ES-I3 (cell line): Measurements from ENCODE around the gene KCNJ9.

Source experiments
- H3K36me3 ChIP-seq: 2 replicates; pipeline ENCODE4 v1.6.1; 2013; ENCODE audit warnings: mild to moderate bottlenecking, low read length, control low read depth, moderate library complexity; ENCODE audit not compliant: insufficient read depth
- H3K4me1 ChIP-seq: 2 replicates; pipeline ENCODE4 v1.6.1; 2013; ENCODE audit warnings: mild to moderate bottlenecking, control low read depth, low read length; ENCODE audit not compliant: insufficient read depth
- H3K9ac ChIP-seq: 2 replicates; pipeline ENCODE4 v1.6.1; 2013; ENCODE audit warnings: low read depth, mild to moderate bottlenecking, low read length, moderate library complexity
- H3K9me3 ChIP-seq: 2 replicates; pipeline ENCODE4 v1.6.1; 2013; ENCODE audit warnings: mild to moderate bottlenecking, low read length, moderate library complexity; ENCODE audit not compliant: control insufficient read depth, insufficient read depth

KCNJ9 gene

DNA sequence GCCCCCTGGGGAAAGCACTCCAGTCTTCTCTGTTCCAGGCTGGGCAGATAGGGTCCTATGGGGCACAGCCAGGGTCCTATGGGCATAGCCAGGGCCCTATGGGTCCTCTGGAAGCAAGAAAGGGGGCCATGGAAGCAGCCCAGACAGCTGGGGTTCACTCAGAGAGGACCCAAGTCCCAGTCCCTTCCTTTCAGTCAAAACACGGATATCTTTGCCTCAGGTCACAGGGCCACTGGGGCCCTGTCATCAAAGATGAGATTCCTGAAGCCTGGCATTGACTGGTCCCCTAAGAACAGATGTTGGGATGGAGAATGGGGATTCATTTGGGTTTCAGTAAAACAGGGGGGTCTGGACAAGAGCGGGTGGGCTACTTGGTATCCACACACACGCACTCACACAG, 8.5 kb downstream of the KCNJ9 start:
- H3K9ac ChIP-seq: no peak overlapping the region
- H3K36me3 ChIP-seq: no peaks in the 10 kb centered on the region
- H3K4me1 ChIP-seq: peaks cover 5% of the 10 kb centered on the region; the same call in 1 of the 2 replicates
- no peaks in the 10 kb centered on the region for H3K9me3 ChIP-seq

DNA sequence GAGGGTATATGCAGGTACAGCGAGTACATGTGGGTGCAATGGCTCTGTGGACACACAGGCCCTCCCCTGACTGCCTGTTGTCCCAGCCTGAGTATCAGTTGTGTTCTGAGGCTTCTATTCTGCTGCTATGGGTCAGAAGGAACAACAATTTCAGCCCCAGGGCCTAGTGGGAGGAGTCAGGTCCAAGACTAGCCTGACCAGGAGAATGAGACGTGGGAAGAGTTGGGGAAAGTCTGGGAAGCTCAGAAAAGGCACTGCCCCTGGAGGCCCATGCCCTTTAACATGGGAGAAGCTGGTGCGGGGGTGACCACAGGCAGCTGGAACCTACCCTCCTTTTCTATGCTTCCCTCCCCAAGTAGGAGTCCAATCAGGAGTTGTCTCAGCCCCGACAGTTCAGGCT, 9.4 kb downstream of the KCNJ9 start:
- Histone ChIP-seq H3K4me1 (peaks cover 12% of the 10 kb centered on the region), H3K36me3 (no peaks in the 10 kb centered on the region), H3K9me3 (no peaks in the 10 kb centered on the region), H3K9ac (no peak overlapping the region)

DNA sequence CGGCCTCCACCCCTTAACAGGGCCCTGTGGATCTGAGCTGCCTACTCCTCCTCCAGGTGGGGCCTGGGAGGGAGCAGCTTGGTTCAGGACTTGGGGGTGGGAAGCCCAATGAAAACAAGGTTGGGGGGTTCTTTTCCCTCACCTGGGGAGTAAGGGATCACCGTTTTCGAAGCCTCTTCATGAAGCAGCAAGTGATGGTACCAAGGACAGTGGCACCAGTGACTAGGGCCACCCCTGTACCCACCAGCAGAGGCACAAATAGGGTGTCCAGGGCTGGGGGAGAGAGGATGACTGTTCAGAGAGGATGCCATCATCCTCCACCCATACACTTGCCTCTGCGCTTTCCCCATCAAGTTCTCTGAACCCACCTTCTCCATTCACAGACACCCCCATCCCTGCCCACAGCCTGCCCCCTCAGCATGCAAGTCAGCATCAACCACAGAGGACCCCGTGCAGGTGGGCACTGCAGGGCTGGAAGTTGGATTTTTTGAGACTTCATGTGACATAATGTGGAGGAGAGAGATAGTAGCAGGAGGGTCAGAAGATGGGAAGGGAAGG, 10.4 kb downstream of the KCNJ9 start:
- no peaks in the 10 kb centered on the region for H3K9me3 ChIP-seq
- no peaks in the 10 kb centered on the region for H3K36me3 ChIP-seq
- no peak overlapping the region for H3K9ac ChIP-seq
- peaks cover 15% of the 10 kb centered on the region for H3K4me1 ChIP-seq

DNA sequence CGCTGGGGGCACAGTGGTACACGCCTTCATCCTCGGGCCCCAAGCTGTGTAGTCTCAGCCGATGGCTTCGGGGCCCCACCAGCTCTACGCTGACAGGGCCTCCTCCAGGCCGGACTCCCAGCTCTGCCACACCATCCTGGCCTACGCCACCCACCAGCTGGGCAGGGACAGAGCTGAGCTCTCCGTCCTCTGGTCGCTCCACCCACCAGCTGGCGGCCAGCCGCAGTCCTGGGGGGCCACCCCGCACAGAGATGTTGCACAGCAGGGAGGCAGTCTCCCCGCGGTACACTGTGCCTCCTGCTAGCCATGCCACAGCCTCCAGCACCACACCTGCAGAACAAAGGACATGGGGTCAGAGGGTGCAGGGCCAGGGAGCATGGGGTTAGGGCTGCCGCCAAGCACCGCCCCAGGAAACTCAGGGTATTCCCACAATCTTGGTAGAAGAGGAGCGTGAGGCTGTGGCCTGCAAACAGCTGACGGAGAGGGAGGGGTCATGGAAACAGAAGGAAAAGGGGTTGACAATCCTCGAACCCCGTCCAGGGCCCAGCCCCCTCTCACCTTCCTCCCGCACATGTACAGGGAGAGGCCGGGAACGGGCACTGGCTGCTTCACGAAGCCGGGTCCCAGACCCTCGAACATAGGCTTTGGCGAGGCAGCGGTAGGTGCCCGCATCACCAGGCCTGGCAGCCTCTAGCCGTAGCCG, 11.2 kb downstream of the KCNJ9 start:
- Histone ChIP-seq H3K9me3 (no peaks in the 10 kb centered on the region), H3K4me1 (peaks cover 23% of the 10 kb centered on the region), H3K9ac (no peak overlapping the region), H3K36me3 (no peaks in the 10 kb centered on the region)

DNA sequence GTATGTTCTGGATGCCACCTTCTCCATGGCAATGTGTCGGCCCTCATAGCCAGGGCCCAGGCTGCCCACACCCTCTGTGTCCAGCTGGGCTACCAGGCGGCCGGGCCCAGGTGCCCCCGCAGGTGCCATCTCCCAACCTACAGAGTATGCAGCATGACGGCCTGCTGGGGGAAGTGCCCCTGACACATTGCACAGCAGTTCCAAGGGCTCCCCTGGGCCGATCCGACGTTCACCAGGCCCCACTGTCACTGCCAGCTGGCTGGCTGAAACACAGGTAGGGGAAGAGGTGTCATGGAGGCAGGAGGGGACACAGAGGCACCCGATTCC, 11.7 kb downstream of the KCNJ9 start:
- Histone ChIP-seq H3K9ac (no peak overlapping the region), H3K36me3 (no peaks in the 10 kb centered on the region), H3K4me1 (peaks cover 25% of the 10 kb centered on the region), H3K9me3 (no peaks in the 10 kb centered on the region)

DNA sequence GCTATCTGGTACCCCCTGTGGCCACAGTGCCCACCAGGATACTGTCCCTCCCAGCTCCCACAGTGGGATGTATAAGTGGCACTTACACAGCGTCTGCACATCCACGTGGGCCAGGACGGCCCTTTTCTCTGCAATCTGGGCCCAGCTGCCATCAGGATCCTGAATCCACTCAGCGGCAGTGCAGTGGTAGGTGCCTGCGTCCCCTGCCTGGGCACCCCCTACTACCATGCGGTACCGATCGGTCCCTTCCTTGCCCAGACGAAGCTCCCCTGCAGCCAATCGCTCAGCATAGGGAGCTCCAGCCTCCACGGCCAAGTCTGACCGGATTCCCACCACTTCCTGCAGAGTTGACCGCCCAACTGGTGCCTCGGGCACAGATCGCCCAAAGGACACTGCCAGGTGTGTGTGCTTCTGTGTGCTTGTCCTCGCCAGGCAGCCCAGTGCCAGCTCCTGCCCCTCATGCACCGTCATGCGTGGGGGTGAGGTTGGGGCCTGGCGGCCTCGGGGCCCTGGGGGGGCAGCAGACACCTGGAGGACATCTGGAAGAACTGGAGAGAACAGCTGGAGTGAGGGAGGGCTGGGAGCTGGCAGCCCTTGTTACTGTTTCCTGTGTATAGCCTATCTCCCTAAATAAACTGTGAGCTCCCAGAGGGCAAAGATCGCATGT, 12.4 kb downstream of the KCNJ9 start:
- no peak overlapping the region for H3K9ac ChIP-seq
- no peaks in the 10 kb centered on the region for H3K36me3 ChIP-seq
- H3K9me3 ChIP-seq: no peaks in the 10 kb centered on the region
- H3K4me1 ChIP-seq: peaks cover 25% of the 10 kb centered on the region

DNA sequence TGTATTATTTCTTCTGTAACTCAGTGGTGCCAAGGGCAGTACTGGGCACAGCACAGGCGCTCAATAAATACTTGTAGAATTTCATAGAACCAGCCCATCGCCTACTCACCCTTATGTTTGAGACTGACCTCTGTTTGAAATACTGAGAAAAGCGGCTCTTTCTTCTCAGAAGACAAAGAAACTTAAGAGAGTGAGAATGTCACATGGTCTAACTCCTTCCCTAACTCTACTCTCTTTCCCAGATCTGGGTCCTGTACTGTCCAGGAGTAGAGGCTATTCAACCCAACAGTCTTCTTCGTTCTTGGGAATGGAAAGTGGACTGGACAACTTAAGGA, 12.9 kb downstream of the KCNJ9 start:
- Histone ChIP-seq H3K9me3 (no peaks in the 10 kb centered on the region), H3K4me1 (peaks cover 25% of the 10 kb centered on the region), H3K36me3 (no peaks in the 10 kb centered on the region), H3K9ac (no peak overlapping the region)

DNA sequence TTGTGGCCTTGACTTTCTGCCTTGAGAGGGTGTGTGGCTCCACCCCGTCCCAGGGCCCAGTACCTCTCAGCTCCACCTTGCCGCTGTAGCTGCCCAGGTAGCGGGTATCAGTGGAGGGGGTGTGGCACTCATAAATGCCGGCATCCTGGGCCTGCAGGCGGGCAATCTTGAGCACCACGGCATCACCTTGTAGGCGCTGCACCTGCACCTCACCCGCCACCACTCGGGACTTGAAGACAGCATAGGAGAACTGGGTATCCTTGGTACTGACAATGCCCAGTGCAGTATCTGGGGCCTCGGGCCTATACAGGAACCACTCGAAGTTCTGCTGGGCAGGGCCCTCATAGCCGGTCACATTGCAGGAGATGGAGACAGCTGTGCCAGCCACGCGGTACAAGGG, 13.5 kb downstream of the KCNJ9 start:
- Histone ChIP-seq H3K4me1 (peaks cover 25% of the 10 kb centered on the region), H3K9me3 (no peaks in the 10 kb centered on the region), H3K9ac (no peak overlapping the region), H3K36me3 (no peaks in the 10 kb centered on the region)

DNA sequence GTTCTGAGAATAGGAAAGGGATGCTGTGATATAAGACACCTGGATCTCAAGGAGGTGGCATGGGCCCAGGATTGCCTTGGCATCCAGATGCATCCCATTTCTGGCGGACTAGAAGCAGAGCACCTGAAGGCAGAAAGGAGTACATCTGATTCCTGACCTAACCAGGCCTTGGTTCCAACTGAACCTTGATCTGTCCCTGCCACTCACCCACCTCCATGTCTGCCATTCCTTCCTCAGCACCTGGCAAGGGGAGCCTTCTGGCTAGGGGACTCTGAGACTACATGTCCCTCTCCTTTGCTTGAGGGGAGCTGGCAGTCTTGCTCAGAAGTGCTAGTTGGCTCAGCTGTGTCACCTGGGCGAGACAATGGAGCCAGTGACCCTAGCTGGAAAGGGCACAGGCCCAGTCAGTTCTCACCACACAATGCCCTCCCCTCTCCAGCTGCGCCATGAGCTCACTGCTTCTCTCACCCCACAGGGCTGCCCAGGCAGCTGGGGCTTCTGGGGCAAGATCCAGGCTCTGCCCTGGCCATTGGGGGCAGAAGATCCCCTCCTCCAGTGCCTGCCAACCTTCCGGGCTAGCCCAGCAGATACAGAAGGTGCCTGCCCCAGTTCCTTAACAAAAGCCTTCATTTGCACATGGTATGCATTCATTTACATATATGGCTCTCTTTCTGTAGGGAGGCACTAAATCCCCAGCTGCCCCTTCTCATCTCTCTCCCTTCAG, 14.2 kb downstream of the KCNJ9 start:
- Histone ChIP-seq H3K9ac (peak overlapping the region; percentile 16; the same call in 1 of the 2 replicates), H3K9me3 (no peaks in the 10 kb centered on the region), H3K36me3 (no peaks in the 10 kb centered on the region), H3K4me1 (peaks cover 25% of the 10 kb centered on the region)

DNA sequence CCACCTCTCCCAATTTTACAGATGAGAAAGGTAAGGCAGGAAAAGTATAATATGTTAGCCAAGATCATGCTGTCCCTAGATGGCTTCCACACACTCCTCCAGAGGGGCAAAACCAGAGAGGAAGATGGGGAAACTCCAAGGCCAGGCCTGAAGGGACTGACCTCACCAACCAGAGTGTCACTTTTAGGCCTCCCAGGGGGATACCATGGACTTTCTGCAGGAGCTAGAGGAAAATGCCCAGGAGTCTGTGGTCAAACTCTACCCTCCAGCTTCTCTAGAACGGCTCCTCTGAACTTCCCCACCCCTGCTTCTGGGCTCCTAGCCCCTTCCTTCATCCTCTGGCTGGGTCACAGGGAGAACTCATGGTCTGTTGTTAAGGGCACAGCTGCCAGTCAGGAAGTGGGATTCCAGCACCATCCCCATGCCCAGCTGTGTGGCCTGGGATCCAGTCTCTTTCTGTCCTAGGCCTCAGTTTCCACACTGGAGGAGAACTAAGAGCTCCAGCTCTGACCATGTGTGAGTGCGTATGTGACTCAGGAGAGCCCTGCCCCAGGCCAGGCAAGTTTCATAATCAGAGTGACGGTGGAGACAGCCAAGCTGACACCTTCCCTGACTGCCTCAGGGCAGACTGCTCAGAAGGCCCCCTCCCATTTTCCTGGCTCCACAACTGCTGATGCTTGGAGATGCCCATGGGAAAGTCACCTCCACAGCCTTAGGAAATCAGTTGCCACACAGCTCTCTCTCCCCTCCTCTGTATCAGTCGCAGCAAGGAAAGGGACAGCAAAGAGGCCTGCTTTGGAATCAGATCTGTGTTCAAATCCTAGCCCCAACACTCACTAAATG, 15.2 kb downstream of the KCNJ9 start:
- Histone ChIP-seq H3K4me1 (peaks cover 28% of the 10 kb centered on the region), H3K9ac (no peak overlapping the region), H3K36me3 (no peaks in the 10 kb centered on the region), H3K9me3 (no peaks in the 10 kb centered on the region)

DNA sequence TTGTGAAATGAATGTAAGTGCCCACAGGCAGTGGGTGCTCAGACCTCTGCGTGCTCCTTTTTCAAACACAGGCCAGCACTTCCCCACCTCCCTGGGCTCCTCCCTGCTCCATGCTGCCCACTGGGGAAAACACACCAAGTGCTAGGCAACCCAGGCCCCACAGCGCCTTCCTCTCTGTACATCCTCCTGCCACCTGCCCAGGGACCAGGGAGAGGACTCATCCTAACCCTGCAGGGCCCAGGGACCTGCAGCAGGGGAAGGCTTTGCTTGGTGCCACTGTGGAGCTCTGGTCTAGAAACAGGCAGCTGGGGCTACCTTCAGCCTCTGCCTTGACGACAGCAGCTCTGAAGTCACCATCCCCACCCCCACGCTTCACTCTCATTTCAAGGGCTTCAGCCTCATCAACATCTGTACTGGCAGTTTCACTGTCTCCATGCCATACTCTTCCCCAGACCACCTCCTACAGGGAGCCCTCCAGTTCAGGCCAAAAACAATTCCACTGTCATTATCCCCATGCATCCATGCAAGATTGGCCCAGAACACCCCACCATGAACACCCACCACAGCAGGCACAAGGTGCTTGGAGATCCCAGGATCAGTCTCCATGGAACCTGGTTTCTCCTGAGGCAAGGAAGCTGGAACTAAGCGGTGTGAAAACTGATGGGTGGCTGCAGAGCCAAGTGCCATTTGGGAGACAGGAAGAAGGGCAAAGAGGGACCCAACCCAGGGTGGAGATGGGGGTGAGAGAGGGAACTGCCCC, 16.0 kb downstream of the KCNJ9 start:
- Histone ChIP-seq H3K9ac (peak overlapping the region; percentile 78; the same call in 1 of the 2 replicates), H3K4me1 (peaks cover 29% of the 10 kb centered on the region), H3K36me3 (no peaks in the 10 kb centered on the region), H3K9me3 (no peaks in the 10 kb centered on the region)

DNA sequence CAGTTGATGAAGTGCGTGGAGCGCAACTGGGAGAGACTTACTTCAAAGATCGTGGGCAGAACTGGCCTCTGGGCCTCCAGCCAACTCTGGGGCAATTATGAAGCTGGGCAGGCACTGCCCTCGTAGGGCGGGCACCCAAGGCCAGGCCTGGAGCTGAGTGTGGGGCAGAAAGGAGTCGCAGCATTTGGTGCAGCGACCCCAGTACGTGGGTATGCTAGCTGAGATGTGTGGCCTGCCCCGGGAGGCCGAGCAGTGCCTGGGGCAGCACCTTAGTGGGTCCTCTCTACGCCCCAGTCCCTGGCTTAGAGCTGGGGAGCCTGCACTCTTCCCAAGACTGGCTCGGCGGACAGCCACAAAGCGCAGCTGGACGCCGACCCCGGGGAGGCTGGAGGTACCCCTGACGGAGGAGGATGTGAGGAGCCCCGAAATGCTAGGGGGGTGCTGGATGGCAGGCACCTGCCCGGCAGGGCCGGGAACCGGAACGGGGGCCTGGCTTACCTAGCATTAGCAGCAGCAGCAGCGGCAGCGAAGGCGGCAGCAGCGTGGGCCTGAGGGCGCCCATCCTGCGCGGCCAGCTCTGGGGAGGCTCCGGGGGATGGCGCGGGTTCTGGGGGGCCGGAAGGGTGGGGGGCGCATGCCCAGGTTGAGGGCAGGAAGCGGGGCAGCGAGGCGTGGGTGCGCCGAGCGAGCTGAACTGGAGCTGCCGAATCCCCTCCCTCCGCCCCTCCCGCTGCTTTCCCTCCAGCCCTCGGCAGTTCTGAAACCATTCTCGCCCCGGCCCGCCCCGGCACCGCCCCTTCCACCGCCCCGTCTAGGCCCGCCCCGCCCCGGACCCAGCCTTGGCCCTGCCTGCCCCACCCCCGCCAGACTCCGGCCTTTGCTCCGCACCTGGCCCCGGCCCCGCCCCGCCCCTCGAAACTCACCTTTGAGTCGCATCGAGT, 16.8 kb downstream of the KCNJ9 start, which contains the start of gene IGSF8:
Gene IGSF8, minus strand, starts transcription at position 709 of the 941 bp plus-strand sequence. Its CDS starts 147 bp downstream, at position 562.
- Histone ChIP-seq H3K9ac (peak within 1 kb of the TSS; percentile 78), H3K36me3 (no peaks in the 10 kb centered on the region), H3K4me1 (peaks cover 34% of the 10 kb centered on the region), H3K9me3 (no peaks in the 10 kb centered on the region)
